RKO (cell line): ENCODE results near the gene NOM1.
"Not testable (repeated sequence)": the region's sequence is repeated elsewhere in the genome, so short reads cannot be mapped to it uniquely, and the experiment has no call there.

Experiments used
- DNase-seq: peaks from one replicate; pipeline ENCODE4 v3.0.0-alpha.2; 2016; ENCODE audit warnings: low spot score

The NOM1 gene

DNA sequence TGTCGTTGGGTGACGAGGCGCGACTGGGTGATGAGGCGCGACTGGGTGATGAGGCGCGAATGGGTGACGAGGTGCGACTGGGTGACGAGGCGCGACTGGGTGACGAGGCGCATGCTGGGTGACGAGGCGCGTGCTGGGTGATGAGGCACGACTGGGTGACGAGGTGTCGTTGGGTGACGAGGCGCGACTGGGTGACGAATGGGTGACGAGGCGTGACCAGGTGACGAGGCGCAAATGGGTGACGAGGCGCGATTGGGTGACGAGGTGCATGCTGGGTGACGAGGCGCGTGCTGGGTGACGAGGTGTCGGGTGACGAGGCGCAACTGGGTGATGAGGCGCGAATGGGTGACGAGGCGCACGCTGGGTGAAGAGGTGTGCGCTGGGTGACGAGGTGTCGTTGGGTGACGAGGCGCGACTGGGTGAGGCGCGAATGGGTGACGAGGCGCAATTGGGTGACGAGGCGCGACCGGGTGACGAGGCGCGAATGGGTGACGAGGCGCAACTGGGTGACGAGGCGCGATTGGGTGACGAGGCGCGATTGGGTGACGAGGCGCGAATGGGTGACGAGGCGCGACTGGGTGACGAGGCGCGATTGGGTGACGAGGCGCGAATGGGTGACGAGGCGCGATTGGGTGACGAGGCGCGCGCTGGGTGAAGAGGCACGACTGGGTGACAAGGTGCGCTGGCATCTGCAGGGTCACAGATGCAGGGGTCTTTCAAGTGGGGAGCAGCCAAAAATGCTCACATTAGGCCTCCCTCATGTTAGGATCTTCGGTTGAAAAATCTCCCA is 7.9 kb upstream of the NOM1 start:
- no peak for DNase-seq

DNA sequence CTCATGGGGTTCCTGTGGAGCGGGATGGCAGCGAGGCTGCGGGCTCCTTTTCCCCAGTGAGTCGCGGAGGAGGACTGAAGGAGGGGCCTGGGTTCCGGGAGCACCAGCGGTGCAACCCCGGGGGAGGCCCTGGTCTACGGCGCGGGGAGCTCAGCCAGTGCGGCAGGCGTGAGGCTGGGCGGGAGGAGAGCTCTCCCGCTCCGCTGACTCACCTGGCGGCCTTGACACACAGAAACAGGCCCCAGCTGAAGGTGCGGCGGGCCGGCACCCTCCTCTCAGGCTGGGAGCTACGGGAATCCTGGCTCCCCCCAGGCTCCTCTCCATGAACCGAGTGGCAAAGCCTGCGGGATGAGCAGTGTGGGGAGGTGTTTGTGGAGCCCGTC is 6.8 kb upstream of the NOM1 start:
- DNase-seq = peak; percentile 70

DNA sequence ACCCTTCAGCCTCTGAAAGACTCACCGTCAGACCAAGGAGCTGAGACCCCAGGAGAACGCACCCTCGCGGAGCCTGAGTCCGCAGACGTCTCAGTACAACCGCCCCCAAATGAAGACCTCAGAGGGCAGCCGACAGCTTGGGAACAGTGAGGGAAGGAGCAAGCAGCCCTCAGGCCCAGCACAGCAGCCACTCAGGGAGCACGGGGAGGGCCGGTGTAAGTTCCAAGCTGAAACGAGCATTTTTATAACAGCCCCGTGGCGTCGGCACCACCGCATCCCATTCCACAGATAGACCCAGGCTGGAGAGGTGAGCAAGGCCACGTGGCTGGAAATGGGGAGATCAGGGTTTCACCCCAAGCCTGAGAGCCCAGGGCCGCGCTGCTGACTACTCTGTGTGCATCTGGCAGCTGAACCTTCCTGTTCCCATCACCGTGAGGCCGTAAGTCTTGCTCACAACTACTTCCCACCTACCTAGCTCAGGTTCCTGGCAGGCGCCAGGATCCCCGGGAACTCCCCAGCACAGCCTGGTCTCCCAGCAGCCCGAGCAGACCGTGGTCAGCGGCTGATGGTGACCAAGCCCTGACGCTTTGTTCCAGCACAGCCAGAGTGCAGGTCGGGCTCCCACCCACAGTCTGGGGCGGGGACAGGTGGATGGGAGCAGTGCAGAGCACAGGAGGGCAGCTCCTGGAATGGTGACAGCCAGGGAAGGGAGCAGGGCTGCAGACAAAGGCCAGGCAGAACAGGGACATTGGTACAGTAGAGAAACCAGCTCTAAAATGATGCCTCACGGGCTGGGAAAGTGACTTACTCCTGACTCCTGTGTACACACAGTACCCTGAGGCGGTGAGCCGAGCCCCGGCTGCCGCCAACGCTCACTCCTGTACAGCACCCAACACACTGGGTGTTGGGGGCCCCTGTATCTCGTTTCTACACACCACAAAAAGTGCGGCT is 6.1 kb upstream of the NOM1 start:
- peak; percentile 53 for DNase-seq

DNA sequence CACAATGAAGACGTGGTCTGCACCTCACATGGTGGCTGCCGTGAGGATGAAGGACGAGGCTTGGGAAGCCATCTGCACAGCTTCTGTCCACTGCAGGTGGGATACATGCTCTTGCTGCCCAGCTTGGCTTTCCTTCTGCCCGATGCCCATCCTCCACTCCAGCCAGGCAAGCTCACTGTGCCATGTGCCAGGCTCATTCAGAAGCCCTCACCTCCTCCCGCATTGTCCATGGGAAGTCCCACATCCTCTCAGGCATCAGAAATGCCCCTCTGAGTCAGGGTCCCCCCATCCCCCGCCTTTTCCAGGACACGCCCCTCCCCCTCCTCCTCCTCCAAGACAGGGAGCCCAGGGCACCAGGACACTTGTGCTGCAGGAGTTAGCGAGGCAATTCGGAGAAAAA is 4.6 kb upstream of the NOM1 start:
- no peak for DNase-seq

DNA sequence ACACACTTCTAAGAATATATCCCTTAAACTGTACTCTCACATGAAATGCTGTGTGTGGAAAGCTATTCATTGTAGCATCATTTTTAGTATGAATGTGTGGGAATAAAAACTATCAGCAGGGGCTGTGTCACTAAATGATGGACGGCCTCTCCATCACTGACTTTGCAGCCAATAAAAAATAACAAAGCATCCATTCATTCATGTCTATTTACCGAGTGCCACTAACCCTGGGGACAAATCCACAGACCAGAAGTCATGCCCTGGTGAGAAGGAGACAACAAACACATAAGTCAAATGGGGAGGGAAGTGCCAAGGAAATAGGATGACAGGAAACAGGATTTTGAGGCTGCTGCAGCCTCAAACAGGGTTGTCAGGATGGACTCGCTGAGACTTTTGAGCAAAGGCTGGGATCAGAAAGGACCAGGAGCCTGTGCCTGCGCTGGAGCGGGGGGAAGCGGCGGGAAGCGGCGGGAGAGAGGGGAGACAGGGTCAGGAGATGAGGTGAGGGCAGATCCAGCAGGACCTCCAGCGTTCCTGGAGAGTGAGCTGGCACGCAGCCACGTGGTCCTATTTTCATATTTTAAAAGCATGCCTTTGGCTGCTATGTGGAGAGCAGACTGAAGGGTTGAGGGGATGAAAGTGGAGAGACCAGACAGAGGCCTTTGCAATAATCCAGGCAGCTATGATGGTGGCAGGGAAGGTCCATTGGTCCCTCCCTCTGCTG is 2.2 kb upstream of the NOM1 start:
- peak; percentile 39 for DNase-seq

DNA sequence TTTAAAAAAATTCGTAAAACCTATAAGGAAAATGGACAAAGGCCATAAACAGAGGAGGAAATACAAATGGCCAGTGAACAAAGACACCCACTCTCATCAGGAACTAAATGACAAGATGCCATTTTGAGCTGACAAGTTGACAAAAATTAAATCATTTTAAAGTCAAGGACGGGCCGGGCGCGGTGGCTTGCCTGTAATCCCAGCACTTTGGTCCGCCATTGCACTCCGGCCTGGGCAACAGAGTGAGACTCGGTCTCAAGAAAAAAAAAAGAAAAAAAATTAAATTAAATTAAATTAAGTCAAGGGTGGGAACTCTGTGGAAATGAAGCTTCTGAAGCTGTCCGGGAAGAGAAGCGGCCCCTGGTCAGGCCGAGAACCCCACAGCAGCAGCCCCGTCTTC is 1.2 kb upstream of the NOM1 start:
- DNase-seq = no peak

DNA sequence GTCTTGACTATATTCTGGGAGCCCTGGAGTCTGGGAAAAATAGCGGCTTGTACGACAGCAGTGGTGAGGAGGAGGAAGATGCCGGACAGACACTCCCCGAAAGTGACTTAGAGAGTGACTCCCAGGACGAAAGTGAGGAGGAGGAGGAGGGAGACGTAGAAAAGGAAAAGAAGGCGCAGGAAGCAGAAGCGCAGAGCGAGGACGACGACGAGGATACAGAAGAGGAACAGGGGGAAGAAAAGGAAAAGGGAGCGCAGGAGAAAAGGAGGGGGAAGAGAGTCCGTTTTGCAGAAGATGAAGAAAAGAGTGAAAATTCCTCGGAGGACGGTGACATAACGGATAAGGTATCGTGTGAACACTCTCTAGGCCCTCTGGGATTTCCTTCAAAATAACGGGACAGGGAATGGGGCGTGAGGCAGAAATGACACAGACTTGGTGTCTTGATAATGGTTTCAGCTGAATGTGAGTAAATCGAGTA is 908 bp downstream of the NOM1 start:
- peak; percentile 82 for DNase-seq

DNA sequence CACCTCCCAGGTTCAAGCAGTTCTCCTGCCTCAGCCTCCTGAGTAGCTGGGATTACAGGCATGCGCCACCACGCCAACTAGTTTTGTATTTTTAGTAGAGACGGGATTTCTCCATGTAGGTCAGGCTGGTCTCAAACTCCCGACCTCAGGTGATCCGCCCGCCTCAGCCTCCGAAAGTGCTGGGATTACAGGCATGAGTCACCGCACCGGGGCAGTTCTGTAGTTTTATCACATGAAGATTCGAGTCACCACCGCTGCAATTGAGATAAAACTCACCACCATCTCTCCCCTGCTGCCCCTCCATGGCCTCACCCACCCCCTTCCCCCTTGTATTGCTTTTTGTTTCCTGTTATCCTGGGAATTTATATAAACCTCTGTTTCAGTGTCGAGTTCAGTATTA is 3.7 kb downstream of the NOM1 start:
- not testable (repeated sequence) for DNase-seq

DNA sequence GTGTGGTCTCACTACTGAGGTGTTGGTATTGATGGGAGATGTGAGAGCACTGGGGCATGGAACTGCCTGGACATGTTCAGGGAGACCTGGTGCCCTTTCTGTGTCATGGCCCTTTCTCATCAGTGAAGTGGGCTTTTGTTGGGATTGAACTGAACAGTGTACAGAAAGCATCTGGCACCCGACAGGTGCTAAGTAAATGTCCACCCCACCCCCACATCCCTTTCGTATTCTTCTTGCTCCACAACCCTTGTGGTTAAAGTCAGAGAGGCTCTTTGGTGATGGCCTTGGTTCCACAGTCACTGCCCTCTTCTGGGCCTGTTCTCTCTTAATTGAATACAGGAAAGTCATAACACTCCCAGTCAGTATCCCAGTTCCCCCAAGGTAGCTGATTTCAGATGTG is 5.4 kb downstream of the NOM1 start:
- no peak for DNase-seq

DNA sequence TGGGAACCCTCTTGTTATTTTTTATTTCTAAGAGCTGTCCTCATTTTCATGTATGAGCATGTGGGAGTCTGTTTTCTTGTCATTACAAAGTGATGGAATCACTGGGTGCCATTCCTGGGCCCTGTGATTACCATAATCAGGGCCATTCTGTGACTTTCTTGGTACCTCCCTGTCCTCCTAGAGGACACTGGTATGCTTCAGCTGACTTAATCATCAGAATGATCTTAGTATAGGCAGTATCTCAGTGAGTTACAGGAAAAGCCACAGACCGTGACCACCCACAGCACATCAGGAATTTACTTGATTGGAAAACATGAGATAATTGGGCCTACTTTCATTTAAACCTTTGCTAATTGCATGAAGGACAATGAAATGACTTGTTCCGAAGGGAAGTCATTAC is 7.2 kb downstream of the NOM1 start:
- no peak for DNase-seq

DNA sequence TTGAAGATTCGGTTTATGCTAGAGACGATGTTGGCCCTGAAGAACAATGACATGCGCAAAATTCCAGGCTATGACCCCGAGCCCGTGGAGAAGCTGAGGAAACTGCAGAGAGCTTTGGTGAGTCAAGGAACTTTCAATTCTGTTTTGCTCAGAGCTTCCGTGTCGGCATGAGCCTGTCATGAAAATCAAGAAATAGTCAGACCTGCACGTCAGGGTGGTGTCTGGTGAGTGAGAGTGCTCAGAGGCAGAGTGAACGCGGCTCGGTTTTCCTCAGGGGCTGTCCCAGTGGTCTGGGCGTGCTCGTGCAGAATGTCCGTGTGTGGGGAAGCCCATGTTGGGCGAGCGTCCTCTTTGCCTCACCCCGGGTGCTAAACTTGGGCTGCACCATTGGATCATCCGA is 12.6 kb downstream of the NOM1 start:
- DNase-seq = no peak

DNA sequence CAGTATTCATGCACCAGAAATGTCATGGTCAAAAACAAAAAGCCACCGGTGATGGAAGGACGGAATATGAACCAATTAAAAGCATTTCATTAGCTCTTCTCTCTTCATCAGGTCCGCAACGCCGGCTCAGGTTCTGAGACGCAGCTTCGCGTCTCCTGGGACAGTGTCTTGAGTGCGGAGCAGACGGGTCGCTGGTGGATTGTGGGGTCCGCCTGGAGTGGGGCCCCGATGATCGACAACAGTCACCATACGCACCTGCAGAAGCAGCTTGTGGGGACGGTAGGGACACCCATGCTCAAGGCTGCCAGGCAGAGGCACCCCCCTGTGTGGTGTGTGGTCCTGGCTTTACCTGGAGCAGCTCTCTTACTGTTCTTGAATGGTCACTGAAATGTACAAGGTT is 13.4 kb downstream of the NOM1 start:
- DNase-seq = no peak

DNA sequence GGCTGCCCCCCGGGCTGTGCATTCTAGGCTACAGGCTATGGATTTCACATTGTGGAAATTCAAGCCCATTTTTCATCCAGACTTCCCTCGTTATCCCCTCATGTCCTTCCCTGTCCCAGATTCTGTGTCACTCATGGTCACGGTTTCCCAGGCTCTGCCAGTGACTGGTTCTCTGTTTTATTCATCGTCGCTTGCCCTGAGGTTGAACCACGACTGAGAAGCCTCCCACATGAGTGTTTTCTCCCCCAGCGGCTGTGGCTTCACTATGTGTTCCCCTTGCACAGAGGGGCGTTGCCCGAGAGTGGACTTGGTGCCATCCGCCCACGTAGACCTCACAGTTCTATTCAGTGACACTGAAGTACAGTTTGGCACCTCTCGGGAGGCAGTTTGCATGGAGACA is 14.0 kb downstream of the NOM1 start:
- no peak for DNase-seq

DNA sequence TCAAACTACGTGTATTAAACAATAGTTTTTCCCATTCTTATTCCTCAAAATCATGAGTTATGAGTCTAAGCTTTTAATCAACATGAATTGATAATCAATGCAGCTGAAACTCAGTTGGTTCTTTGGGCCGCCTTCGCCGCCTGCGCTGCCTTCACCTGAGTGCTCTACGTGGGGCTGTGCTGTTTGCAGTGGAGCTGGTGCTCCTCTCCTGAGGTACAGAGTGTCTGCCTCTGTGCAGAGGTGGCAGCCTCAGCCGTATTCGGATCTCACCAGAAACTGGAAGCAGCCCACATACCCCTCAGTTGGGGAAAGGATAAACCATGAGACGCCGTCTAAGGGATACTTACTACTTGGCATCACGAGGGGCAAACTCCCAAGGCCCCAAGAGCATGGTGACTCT is 15.5 kb downstream of the NOM1 start:
- no peak for DNase-seq

DNA sequence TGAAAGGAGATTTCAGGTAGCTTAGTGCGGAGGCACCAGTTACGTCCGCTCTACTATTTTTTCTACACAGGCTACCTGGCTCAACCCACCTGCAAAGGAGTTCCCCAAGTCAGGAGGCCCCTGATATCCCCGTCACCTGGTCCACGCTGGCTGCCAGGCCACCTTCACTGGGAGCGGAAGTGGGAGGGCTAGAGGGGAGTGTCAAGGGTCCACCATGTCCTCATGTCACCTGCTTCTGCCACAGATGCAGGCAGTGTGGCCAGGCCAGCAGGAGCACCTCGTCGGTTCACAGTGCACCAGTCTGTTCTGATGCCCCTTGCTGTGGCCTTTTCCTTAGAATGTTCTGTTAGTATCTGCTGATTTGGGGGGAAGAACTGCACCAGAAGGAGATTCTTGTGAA is 16.9 kb downstream of the NOM1 start:
- DNase-seq = no peak

DNA sequence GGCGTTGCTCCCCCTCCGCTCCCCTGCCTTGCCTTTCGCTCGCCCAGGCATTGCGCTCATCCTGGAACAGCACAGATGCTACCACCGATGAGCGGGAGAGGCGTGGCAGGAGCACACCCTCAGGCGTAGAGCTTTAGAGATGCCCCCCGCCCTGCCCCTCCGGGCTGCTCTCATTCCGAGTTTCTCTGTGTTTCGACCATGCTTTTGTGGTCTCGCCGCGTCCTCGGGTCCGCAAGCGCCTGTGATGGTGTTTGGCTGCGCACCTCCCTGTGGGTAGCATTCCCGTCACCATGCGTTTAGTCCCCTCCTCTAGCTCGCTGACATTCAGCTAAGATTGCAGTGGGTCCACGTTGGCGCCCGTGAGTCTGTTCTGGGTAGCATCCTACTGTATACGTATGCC is 18.7 kb downstream of the NOM1 start:
- no peak for DNase-seq

DNA sequence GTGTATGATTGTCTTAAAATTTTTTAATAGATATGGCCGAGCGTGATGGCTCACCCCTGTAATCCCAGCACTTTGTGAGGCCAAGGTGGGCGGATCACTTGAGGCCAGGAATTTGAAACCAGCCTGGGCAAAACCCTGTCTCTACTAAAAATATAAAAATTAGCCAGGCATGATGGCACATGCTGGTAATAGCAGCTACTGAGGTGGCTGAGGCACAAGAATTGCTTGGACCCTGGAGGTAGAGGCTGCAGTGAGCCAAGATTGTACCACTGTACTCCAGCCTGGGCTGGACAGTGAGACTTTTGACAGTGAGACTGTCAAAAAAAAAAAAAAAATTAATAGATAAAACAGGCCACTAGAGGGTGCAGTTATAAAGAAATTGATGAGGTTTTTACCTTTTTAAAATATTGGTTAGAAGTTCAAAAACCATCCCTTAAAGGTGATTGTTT is 20.5 kb downstream of the NOM1 start:
- peak; percentile 56 for DNase-seq

DNA sequence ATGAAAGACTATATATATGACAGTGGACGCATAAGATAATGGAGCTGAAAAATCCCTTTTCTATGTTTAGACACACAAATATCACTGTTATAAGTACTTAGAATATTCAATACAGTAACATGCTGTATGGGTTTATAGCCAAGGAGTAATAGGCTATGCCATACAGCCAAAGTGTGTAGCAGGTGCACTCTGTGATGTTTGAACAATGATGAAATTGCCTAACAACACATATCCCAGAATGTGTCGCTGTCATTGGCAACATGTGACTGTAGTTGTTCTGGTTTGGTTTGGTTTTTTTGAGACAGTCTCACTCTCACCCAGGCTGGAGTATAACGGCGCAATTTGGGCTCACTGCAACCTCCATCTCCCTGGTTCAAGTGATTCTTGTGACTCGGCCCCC is 26.1 kb downstream of the NOM1 start:
- DNase-seq = no peak

DNA sequence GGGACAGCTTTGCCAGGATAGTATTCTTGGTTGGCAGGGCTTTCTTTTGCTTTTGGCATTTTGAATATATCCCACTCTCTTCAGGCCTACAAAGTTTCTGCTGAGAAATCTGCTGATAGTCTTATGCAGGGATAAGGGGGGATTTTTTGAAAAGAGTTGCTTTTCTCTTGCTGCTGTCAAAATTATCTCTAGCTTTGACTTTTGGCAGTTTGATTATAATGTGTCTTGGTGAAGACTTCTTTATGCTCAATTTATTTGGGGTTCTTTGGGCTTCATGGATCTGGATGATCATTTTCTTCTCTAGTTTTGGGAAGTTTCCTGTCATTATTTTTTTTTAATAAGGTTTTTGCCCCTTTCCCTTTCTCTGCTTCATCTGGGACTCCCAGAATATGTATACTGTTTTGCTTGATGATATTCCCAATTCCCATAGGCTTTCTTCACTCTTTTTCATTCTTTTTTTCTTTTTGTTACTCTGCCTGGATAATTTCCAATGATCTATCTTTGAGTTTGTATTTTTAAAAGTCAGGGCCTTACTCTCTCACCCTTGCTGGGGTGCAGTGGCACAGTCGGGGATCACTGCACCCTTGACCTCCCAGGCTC is 29.6 kb downstream of the NOM1 start:
- no peak for DNase-seq

DNA sequence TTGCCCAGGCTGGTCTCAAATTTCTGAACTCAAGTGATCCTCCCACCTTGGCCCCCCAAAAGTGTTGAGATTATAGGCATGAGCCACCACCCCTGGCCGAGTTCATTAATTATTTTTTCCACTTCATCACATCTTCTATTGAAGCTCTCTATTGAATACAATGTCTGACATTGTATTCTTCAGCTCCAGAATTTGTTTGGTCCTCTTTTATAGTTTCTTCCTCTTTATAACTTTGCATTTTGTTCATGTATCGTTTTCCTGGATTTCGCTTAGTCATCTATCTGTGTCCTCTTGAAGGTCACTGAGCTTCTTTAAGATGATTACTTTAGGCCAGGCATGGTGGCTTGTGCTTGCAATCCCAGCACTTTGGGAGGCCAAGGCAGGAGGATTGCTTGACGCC is 30.2 kb downstream of the NOM1 start:
- no peak for DNase-seq

DNA sequence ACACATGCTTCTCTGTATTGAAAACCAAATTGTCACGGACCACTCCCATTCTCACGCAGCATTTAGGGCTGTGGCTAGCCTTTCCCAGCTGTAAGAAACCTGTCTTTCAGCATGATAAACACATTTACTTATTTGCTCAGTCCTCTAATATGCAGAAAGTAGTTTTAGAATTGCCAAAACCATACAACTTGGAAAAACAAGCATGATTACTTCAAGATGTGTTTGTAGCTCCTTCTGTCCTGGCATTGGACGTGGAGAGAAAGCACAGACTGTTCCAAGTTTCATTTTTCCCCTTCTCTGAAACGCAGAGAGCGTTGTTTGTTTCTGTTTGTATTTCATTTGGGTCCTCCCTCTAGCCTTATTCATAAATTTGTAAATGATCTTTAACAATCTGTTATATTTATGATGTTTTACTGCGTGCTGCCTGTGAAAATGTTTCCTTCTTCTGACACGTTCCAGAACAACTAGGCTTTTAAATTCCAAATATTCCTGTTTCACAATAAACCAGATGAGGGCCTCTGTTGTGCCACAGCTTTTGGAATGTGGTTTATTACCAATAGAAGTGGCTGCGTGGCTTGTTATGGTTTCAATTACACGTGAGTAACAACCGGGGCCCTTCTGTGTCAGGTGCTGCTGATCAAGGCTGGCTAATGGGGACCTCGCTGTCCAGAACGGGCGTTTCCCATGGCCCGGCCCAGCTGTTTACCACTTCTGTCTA is 34.8 kb downstream of the NOM1 start:
- no peak for DNase-seq
